Stimulated activated CD8-positive, alpha-beta memory T cell treated with anti-CD3 and anti-CD28 coated beads, Interleukin-4, amount 100 ng/mL, for 24 hours (primary cell): ENCODE data around the gene IGFBPL1.
"Not testable (repeated sequence)": the region's sequence is repeated elsewhere in the genome, so short reads cannot be mapped to it uniquely, and the experiment has no call there.

Source experiments
- DNase-seq: peaks from one replicate; pipeline ENCODE4 v3.0.0-alpha.2; 2020; ENCODE audit warnings: low read depth

The IGFBPL1 gene, protein sequence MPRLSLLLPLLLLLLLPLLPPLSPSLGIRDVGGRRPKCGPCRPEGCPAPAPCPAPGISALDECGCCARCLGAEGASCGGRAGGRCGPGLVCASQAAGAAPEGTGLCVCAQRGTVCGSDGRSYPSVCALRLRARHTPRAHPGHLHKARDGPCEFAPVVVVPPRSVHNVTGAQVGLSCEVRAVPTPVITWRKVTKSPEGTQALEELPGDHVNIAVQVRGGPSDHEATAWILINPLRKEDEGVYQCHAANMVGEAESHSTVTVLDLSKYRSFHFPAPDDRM

GRCh38 chr9:38423973-38424843, at the start of gene IGFBPL1:
Gene IGFBPL1 (minus strand): TSS chr9:38424454. CDS start chr9:38424424, 30 bp downstream.
- no peak for DNase-seq

DNA sequence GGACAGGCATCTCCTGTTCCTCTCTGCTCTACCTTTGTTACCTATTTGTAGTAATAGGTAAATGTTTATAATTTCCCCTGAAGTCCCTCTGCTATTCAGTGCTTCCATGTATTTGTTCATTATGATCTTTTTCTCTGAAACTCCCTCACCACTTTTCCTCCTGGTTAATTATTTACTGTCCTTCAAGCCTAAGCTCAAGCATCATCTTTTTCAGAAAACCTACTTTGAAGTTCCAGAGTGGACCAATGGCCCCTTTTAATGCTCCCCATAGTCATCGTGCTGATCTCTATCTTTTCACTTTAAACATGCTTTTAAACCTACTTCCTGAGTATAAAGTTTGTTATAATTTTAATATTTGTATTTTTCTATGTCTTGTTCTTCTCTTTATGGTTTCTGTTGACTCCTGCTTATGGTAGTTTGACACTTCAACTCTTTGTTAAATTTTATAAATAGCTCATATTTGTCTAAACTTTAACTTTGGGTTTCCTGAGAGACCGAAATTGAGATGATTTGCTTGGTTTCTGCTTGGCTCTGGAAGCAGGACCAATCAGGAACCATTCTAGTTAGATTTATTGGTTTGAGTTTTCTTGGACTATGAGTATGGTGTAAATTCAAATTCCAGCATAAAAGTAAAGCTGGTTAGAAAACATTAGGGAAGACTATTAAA, 48.5 kb upstream of the IGFBPL1 start:
- not testable (repeated sequence) for DNase-seq

GRCh38 chr9:38467404-38467803, 43.1 kb upstream of the IGFBPL1 start:
- DNase-seq = no peak

- no peak for DNase-seq
Measured at GRCh38 chr9:38453835-38454234, 29.6 kb upstream of the IGFBPL1 start.

- DNase-seq = no peak
Measured at GRCh38 chr9:38451162-38451561, 26.9 kb upstream of the IGFBPL1 start.

DNA sequence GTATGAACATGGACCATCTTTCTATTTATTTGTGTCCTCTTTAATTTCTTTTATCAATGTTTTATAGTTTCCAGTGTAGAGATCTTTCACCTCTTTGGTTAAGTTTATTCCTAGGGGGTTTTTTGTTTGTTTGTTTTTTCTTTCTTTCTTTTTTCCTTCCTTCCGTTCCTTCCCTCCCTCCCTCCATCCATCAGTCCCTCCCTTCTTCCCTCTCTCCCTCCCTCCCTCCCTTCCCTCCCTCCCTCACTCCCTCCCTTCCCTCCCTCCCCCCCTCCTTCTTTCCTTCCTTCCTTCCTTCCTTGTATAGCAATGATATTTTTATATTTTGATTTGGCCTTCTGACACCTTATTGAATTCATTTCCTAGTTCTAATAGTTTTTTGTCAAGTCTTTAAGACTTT, 23.4 kb upstream of the IGFBPL1 start:
- DNase-seq = no peak

- DNase-seq = no peak
Measured at GRCh38 chr9:38445154-38446043, 21.1 kb upstream of the IGFBPL1 start.

DNA sequence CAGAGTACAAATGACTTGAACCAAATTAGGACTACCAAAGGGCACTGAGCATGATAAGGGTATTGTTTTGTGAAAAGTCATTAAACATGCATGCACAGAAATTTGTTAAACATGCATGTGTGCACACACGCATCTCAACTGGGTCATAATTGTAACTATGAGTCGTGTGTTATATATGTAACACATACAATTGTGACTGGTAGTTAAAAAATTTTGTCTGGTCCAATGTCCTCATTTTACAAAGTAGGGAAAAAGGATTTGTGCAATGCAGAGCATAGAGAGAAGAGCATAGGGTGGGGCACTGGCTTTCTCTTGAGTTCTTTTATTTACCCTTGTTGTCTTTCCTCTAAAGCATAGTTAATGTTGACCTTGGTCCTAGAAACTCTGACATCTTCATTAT, 19.3 kb upstream of the IGFBPL1 start:
- DNase-seq = no peak

DNA sequence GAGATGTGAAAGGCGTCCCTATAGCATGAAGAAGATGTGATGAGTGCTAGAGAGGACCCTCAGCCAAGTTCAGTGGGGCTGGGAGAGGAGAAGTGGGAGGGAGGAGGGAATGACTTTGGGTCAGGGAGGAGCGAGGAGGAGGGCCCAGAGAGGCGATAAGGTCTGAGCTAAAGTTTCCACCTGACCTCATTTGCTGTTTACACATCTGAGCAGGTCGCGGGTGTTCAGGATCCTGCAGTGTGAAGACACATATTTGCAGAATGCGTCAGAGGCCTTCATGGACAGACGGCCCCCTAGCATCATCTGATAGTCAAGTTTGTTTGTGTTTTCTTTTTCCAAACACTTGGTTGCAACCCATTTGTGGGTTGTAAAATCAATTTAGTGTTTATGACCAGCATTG, 18.9 kb upstream of the IGFBPL1 start:
- DNase-seq = no peak

GRCh38 chr9:38442473-38443096, 18.3 kb upstream of the IGFBPL1 start:
- DNase-seq = no peak

GRCh38 chr9:38441347-38442085, 17.3 kb upstream of the IGFBPL1 start:
- DNase-seq = no peak

GRCh38 chr9:38440516-38440915, 16.3 kb upstream of the IGFBPL1 start:
- no peak for DNase-seq

- no peak for DNase-seq
Measured at GRCh38 chr9:38439916-38440301, 15.7 kb upstream of the IGFBPL1 start.

DNA sequence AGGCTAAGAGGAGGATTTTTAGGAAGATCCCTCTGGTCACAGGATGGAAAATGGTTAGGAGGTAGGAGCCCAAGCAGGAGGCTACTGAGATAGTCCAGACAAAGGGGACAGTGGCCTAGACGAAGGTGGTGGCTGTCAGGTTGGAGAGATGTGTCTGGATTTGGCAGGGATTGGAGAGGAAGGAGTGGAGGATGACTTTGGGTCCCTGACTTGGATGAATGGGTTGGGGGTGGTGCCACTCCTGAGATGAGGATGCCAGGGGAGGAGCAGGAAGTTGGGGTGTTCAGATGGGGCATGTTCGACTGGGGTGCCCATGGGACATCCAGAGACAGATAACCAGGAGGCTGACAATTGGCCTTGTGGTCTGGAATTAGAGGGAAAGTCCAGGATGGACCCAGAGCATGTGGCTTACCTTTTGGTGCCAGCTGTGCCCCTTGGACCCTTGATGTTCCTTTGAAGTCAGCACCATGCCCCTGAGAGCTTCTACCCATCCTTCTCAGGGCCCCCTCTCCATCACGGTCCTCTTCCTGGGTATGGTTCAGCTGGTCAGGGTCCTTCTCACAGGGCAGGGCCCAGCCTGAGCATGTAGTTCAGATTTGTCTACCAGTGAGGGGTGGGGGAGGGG, 15.1 kb upstream of the IGFBPL1 start:
- DNase-seq = no peak

DNA sequence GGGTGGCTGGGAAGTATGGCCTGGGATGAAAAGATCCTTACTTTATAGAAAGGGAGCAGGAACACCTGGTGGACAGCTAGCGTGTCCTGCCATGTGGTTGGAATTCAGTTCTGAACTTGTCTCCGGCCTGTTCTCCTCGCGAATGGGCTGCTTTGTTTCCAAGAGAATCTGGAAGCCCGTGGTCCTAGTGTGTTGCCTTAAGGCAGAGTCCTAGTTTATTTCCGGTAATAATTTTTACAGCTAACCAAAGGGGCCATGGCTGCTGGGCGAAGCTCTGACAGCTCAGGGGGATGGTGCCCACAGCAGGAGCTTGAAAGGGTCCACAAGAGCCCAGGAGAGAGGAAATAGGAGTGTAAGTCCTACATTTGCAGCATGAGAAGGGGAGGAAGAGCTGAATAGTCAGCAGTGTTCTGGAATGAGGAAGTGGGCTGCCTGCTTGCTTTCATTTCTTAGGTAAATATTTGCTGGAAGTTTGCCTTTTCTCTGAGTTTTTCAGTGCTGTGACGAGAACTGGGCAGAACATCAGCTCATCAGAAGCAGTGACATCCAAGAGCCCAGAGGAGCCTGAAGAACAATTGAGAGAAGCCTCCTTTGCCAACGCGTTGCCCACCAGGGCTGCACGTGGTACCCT, 13.1 kb upstream of the IGFBPL1 start:
- DNase-seq = no peak

GRCh38 chr9:38436708-38437107, 12.5 kb upstream of the IGFBPL1 start:
- no peak for DNase-seq

- no peak for DNase-seq
Measured at GRCh38 chr9:38435521-38435920, 11.3 kb upstream of the IGFBPL1 start.

DNA sequence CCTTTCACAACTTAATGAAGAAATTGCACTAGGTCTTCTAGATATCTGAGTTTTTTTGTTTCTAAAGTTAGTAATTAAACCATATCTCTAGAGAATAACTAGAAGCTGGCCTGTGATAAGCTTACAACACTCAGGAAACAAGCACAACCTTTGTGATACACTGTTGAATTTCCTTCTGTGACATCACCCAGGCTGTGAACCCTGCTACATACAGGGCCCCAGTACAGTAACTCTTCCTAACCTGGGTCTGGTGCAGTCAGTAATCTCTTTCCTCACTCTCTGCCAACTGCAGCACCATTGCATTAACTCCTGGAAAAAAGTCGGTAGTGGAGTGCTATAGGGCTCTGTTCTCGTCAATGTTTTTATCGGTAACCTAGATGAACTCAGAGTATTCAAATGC, 10.6 kb upstream of the IGFBPL1 start:
- DNase-seq = no peak

GRCh38 chr9:38434365-38434764, 10.1 kb upstream of the IGFBPL1 start:
- no peak for DNase-seq
